Measurements from ENCODE around the gene RNF169. TPM values are rescaled to one million over a fixed set of nuclear protein-coding genes. Genes with fewer than 3 reads are reported as not detected.
A peak's percentile ranks its signal among the peaks of the same experiment; 100 is the strongest.

The RNF169 gene
- total and polyA plus RNA-seq, 2 experiments from 2014 or later: 0.78 to 16.5 TPM

GRCh38 chr11:74702383-74703007, 46.2 kb upstream of the RNF169 start:
- H3K79me2 ChIP-seq (replicated peaks; ENCODE audit: insufficient read depth): no peaks in the 10 kb centered on the region
- no peaks in the 10 kb centered on the region for H4K20me1 ChIP-seq (replicated peaks; ENCODE audit: insufficient read depth)
- H3K27me3 ChIP-seq (ENCODE audit: insufficient read depth): no peaks in the 10 kb centered on the region
- H3K4me1 ChIP-seq (ENCODE audit: insufficient read depth): peaks cover 1% of the 10 kb centered on the region
- peak; percentile 91 for ATAC-seq
- no peaks in the 10 kb centered on the region for H3K9me2 ChIP-seq (ENCODE audit: insufficient read depth)
- H2AFZ ChIP-seq: peak overlapping the region; percentile 52
- DNase-seq (ENCODE audit: low spot score): peak; percentile 86
- Mint-ChIP-seq H3K9me3 (no peaks in the 10 kb centered on the region), H3K27ac (no peak overlapping the region), H3K27me3 (ENCODE audit: insufficient read depth, low read depth, poor library complexity) (peaks cover 21% of the 10 kb centered on the region), H3K36me3 (ENCODE audit: low read depth) (no peaks in the 10 kb centered on the region), H3K4me1 (peaks cover 3% of the 10 kb centered on the region), H3K4me3 (no peak overlapping the region)
- H3K4me2 ChIP-seq: no peak overlapping the region
- no peaks in the 10 kb centered on the region for H3K36me3 ChIP-seq (ENCODE audit: insufficient read depth)
- H3K4me3 ChIP-seq: no peak overlapping the region
- TF ChIP-seq EZH2 (IDR thresholded peaks at IDR 0.05; ENCODE audit: low read depth, unreplicated experiment) (no peak), CTCF (conservative IDR thresholded peaks at IDR 0.05; ENCODE audit: low read depth in 2 of 2) (peak; percentile 92 to 93)
- no peaks in the 10 kb centered on the region for H3F3A ChIP-seq (replicated peaks; ENCODE audit: low read depth)
- H3K27ac ChIP-seq (ENCODE audit: low read depth): no peak overlapping the region

GRCh38 chr11:74703211-74703610, 45.4 kb upstream of the RNF169 start:
- H3K4me1 ChIP-seq (ENCODE audit: insufficient read depth): no peaks in the 10 kb centered on the region
- no peaks in the 10 kb centered on the region for H3K27me3 ChIP-seq (ENCODE audit: insufficient read depth)
- no peak overlapping the region for H3K27ac Mint-ChIP-seq
- H3K4me3 ChIP-seq: no peak overlapping the region
- H3K79me2 ChIP-seq (replicated peaks; ENCODE audit: insufficient read depth): no peaks in the 10 kb centered on the region
- DNase-seq (ENCODE audit: low spot score): no peak
- no peak for ATAC-seq
- no peak overlapping the region for H2AFZ ChIP-seq
- H3K9me3 Mint-ChIP-seq: no peaks in the 10 kb centered on the region
- no peaks in the 10 kb centered on the region for H4K20me1 ChIP-seq (replicated peaks; ENCODE audit: insufficient read depth)
- no peaks in the 10 kb centered on the region for H3F3A ChIP-seq (replicated peaks; ENCODE audit: low read depth)
- no peak overlapping the region for H3K4me2 ChIP-seq
- H3K9me2 ChIP-seq (ENCODE audit: insufficient read depth): no peaks in the 10 kb centered on the region
- peaks cover 20% of the 10 kb centered on the region for H3K27me3 Mint-ChIP-seq (ENCODE audit: insufficient read depth, low read depth, poor library complexity)
- H3K27ac ChIP-seq (ENCODE audit: low read depth): no peak overlapping the region
- no peaks in the 10 kb centered on the region for H3K36me3 ChIP-seq (ENCODE audit: insufficient read depth)
- no peaks in the 10 kb centered on the region for H3K36me3 Mint-ChIP-seq (ENCODE audit: low read depth)
- no peak overlapping the region for H3K4me3 Mint-ChIP-seq
- H3K4me1 Mint-ChIP-seq: no peaks in the 10 kb centered on the region; the same call in 2 of the 3 replicates
- TF ChIP-seq STAT1 (IDR thresholded peaks at IDR 0.05; ENCODE audit: unreplicated experiment): no peak
- TF ChIP-seq ZNF331 (CRISPR knock-in tag; IDR thresholded peaks at IDR 0.05; ENCODE audit: low read depth): no peak
- TF ChIP-seq NANOG (IDR thresholded peaks at IDR 0.05; ENCODE audit: borderline replicate concordance): no peak
- no peak for TF ChIP-seq ZNF462 (CRISPR knock-in tag; IDR thresholded peaks at IDR 0.05)
- no peak for TF ChIP-seq CREB1 (CRISPR knock-in tag; IDR thresholded peaks at IDR 0.05; ENCODE audit: low read depth)
- TF ChIP-seq CTCF (conservative IDR thresholded peaks at IDR 0.05; ENCODE audit: low read depth in 2 of 2): no peak
- TF ChIP-seq EZH2phosphoT487 (IDR thresholded peaks at IDR 0.05; ENCODE audit: unreplicated experiment): no peak
- TF ChIP-seq JUNB (IDR thresholded peaks at IDR 0.05; ENCODE audit: unreplicated experiment): no peak
- TF ChIP-seq ZNF114 (CRISPR knock-in tag; IDR thresholded peaks at IDR 0.05): no peak
- TF ChIP-seq EZH2 (IDR thresholded peaks at IDR 0.05; ENCODE audit: low read depth, unreplicated experiment): no peak
- no peak for TF ChIP-seq POLR2AphosphoS5 (IDR thresholded peaks at IDR 0.05; ENCODE audit: low read depth)

All from GM23338 (cell line).